GM19468 (cell line): ENCODE results near the gene NKX1-1.
"Not testable (repeated sequence)": the region's sequence is repeated elsewhere in the genome, so short reads cannot be mapped to it uniquely, and the experiment has no call there.

Experiments used
- ATAC-seq: cut with Tn5 transposase; IDR thresholded peaks from one replicate; pipeline ENCODE4 v1.9.1; 2021; ENCODE audit warnings: mild to moderate bottlenecking, moderate library complexity, moderate number of reproducible peaks; ENCODE audit not compliant: unreplicated experiment; ENCODE audit errors: extremely low read depth

The NKX1-1 gene

DNA sequence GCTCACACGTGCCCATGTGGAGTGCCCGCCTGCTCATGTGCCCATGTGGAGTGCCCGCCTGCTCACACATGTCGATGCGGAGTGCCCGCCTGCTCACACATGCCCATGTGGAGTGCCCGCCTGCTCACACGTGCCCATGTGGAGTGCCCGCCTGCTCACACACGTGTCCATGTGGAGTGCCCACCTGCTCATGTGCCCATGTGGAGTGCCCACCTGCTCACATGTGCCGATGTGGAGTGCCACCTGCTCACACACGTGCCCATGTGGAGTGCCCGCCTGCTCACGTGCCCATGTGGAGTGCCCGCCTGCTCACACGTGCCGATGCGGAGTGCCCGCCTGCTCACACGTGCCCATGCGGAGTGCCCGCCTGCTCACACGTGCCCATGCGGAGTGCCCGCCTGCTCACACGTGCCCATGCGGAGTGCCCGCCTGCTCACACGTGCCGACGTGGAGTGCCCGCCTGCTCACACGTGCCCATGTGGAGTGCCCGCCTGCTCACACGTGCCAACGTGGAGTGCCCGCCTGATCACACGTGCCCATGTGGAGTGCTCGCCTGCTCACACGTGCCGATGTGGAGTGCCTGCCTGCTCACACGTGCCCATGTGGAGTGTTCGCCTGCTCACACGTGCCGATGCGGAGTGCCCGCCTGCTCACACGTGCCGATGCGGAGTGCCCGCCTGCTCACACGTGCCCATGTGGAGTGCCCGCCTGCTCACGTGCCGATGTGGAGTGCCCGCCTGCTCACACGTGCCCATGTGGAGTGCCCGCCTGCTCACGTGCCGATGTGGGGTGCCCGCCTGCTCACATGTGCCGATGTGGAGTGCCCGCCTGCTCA, 11.5 kb downstream of the NKX1-1 start:
- ATAC-seq, result not testable (repeated sequence)

DNA sequence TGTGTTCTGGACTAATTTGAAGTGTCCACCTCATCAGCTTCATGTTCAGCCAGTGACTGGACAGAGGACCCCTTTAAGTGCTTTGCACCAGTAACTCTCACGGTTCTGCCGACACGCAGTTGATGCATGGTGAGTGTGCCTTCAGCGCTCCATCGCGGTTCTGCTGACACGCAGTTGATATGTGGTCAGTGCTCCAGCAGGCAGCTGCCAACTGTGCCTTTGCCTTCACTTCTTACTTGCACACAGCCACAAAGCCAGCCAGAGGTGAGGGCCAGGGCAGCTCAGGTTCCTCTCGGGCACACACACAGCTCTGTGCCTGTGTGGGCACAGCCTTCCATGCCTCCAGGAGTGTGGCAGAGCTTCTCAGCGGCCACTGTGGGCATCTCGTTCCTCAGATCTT, 12.4 kb downstream of the NKX1-1 start:
- ATAC-seq, result no peak

DNA sequence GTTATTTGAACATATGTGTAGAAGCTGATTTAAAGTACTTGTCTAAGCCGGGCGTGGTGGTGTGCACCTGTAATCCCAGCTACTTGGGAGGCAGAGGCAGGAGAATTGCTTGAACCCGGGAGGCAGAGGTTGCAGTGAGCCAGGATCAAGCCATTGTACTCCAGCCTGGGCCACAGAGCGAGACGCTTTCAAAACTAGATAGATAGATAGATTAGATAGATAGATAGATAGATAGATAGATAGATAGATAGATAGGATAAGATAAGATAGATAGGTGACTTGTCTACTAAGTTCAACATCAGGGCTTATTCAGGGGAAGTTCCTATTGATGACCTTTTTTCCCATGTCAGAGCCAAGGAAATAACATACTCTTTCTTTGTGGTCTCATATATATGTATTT, 12.9 kb downstream of the NKX1-1 start:
- ATAC-seq, result not testable (repeated sequence)

DNA sequence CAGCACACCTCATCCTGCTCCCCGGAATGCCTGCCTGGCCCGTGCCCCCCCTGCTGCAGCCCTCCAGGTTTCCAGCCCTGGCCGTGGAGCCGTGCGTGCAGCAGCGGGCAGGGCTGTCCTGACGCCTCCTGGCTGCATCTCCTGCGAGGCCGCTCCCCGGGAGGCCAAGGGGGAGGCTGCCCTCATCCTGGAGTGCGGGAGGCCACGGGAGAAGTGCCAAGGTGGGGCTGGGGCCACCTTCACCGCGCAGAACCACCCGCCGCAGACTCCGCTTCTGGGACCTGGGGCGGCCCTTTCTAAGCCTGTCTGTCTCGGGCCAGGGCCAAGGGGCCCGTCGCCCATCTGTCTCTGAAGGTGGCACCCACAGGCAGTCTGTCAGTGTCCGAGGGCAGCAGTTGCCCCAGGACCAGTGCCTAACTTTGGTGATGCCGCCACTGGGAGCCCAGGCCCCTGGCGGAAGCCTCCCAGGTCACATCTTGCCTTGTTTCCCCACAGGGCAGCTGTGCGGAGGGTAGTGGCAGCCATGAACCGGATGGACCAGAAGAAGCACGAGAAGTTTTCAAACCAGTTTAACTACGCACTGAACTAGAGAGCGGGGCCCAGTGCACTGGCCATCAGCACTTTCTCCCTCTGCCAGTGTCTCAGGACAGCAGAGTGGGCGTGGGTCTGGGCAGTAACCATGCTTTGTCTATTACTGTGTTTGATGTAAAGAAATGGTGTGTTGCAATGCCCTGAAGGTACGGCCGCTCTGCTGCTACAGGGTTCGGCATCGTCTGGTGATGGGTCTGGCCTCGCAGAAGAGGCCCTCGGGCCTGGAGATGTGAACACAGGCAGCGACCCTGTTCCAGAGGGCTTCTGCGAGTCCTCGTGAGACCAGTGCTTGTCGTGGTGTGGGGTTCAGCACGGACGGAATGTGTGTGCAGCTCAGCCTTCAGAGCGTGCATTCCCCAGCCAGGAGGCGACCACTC, 20.6 kb downstream of the NKX1-1 start:
- ATAC-seq, result no peak

DNA sequence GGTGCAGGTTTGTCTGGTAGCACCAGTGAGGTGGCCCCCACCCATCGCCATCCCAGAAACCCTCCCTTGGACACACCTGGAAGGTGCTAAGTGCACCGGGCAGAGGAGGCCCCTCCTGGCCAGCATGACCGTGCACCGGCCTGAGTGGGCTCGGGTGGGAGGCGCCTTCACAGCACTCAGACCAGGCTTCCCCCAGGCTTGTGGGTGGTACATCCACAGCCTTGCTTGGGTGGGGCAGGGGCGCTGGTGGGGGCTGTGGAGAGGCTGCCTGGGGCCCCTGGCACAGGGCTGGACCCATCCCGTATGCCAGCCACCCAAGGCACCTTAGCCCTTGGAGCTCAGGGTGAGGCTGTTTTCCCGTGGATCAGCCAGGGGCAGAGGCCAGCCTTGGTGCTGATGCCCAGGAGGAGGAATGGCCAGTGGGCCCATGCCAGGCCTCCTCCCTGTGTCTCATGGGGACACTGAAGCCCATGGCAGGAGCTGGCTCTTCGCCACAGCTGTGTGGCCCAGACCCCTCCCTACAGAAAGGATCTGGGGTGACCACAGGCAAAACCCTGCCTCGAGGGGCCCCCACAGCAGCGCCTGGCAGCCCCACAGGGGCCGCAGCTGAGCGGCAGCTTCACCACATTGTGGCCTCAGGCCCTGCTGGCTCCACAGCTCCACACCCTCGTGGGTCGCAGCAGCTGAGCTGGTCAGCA, 21.4 kb downstream of the NKX1-1 start:
- no peak for ATAC-seq

DNA sequence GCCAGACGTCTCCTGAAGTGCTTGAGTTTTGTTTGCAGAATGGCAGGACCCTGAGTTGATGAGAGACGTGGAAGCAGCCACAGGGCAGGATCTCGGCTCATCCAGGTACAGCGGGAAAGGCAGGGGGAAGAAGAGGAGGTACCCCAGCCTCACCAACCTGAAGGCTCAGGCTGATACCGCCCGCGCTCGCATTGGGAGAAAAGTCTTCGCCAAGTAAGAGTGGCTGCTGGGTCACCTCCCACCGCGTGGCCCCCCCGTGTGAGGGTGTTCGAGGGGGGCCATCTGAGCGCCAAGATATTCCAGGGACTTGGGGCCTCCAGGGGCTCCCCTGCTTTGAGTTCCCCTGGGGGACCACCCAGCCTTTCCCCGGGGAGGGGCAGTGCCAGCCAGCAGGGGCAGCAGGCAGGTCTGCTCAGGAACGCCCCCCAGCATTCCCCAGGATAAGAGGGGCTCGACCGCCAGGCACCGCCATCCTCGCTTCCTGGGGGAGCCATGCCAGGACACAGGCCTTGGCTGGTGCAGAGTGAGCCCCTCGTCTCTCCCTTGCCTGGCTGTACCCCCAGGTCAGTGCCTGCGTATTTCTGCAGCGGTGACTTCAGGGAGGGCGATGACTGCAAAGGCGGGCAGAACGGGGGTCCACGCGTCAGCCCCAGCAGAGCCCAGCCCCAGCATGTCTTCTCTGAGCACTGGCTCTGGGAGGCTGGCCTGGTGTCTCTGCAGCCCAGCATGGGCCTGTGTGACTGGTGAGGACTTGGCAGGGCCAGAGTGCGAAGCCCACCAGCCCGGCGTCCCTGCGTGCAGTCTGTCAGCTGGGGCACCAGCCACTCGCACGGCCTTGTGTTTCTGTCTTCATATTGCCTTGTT, 22.3 kb downstream of the NKX1-1 start:
- no peak for ATAC-seq

DNA sequence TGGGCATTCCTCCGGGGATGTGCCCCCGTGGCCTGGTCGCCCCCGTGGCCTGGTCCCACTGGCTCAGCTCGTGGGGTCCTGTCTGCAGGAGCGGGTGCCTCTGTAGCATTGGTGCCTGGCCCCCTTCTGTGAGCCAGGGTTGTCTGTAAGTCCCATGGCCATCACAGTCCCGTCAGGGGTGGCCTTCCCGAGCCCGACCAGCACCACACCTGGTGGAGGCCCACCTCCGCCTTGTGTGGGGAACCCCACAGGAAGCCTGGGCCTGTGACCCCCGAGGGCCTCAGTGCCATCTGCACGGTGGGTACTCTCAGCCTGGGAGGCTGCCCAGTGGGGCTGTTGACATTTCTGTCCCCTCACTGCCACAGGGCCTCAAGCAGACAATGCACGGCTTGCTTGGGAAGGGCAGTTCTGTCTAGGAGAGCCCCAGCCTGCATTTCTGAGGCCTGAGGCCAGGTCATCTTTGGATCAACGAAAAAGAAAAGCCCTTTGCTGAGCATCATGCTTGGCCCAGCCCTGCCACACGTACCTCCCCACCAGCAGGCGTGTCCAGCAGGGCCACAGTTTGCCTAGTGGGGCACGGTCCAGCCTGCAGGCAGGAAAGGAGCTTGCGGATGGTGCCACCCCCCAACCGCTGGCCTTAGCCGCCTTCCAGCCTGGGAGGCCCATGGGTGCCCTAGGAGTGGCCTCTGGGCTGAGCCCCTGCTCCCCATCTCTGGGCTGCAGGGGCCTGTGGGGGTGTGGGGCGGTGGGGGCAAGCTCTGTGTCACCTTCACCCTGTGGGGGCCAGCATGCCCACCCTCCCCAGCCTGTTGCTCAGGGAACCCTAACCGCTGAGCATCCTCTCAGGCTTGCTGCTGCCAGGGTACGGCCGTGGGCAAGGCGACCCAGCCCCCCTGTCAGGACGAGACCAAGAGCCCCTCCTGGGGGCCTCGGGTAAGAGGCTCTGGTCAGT, 23.2 kb downstream of the NKX1-1 start:
- no peak for ATAC-seq

DNA sequence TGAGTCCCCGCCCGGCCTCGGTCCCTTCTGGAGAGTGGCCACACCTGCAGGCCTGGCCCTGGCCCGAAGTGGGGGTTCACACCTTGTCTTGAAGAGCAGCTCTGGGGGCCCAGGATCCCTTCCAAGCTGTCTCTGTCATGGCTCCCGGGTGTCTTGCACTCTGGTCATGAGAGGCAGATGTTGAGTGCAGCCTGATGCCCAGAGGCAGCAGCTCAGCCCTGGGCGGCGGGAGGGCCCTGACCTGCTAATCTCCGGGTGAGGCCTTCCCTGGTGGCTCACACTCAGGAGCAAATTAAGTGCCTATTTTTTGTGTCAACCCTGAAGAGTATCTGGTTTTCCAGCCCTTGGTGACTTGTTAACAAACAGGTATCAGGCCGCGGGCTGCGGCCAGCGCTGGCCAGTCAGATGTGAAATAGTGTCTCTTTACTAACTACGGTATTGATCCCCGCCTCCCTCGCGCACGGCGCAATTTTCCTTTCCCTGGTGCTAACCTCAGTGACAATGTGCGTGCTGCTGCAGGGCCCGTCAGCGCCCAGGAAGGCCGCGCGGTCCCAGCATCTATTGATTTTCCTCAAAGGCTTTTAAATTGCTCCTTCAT, 24.2 kb downstream of the NKX1-1 start:
- no peak for ATAC-seq

DNA sequence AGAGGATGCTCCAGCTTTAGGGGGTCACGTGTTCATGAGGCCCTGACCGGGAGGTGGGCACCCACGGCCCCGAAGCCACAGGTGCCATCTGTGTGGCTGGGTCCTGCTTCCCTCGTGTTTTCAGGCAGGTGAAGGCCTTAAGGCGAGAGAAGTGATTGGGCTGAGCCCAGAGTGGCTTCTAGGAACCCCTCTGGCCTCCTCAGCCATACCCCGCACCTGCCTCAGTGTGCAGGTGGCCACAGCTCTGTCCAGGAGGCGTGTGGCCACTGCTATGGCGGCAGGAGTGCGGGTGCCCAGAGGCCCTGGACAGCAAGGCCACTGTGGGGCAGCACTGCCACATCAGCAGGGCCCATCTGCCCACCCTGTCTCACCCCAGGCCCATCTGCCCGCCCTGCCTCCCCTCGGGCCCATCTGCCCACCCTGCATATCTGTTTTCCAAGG, 25.0 kb downstream of the NKX1-1 start:
- no peak for ATAC-seq

DNA sequence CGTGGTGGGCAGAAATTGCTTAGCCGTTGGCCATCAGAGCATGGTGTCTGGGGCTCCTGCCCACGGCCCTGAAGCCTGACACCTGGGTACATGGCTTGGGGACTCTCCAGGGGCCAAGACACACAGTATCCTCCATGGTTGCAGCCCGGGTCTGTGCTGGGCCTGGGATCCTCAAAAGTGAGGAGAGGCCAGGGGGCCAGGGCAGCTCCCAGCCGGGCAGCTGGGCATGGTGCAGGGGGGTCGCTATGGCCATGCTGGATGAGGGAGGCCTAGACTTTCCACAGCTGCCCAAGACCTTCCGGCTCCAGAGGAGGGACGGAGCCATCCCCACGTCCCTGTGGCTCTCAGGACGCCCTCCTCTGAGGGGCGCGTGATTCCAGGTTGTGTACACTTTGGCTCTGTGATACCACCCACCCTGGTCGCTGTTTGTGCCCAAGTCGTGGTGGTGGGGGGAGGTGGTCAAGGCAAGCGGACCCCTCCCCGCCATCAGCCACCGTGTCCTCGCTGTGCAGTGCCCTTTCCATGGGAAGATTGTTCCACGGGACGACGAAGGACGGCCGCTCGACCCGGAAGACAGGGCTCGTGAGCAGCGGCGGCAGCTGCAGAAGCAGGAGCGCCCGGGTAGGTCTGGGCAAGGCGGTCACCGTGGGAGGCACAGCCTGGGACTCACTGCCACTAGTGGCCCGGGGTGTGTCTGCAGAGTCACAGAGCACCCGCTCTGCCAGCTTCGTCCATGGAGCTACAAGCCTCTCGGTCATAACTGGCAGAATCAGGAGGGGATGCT, 25.7 kb downstream of the NKX1-1 start:
- ATAC-seq, result no peak

DNA sequence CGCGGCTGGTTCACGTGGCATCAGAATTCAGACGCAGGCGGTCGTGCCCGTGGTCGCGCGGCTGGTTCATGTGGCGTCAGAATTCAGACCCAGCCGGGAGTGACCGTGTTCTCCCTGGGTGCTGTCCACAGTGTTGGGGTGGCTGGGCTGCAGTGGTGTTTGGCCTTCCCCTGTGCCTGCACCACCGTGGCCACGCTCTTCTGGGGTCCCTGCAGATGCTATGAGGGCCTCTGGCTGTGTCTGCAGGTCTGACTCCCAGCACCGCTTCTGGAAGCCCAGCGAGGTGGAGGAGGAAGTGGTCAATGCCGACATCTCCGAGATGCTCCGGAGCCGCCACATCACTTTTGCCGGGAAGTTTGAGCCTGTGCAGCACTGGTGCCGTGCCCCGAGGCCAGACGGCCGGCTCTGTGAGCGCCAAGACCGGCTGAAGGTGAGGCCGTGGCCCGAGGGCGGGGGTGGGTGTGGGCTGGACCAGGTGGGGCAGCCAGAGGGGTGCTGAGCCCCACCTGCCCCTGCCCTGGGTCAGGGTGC, 26.4 kb downstream of the NKX1-1 start:
- ATAC-seq, result no peak

DNA sequence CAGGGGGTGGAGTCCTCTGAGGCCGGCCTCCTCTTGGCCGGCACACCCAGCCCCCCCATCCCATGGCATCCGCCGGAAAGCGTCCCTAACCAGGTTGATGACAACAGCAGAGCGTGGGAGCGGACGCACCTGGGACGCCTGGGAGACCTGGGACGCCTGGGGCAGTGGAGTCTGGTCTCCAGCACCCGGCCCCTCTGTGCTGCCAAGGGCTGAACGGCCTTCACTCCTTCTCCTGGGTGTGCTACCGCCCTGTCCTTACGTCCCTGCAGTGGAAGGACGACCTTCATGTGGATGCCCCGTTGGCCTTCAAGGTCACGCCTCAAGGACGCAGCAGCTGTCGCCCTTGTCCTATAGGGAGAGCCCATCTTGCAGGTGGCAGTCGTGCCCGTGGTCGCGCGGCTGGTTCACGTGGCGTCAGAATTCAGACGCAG, 26.9 kb downstream of the NKX1-1 start:
- ATAC-seq, result no peak

DNA sequence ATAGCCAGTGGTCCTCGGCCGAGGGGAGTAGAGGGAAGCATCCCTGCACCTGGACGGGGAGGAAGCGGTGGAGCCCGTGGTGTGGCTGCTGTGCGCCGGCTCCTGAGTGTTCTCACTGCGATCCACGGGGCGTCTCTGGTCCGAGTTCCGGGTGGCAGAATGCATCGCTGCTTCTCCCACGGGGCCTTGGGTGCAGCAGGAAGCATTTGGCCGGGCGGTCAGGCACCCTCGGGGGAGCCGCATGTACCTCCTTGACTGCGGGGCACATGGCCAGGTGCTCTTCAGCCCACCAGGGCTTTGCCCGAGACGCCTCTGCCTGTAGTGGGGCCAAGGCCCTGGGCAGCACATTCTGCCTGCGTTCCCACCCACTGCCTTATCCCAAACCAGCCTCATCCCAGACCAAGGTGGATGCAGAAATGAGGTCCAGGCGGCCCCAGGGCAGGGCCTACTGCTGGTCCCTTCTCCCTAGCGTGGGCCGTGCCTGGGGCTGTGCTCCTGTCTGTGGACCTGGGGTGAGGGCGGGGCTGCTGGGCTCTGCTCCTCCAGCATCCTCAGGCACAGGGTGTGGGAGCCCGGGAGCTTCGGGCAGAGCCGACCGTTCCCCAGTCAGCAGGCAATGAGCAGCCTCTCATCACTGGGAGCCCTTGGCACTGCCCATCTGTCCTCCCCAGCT, 27.5 kb downstream of the NKX1-1 start:
- ATAC-seq, result no peak

DNA sequence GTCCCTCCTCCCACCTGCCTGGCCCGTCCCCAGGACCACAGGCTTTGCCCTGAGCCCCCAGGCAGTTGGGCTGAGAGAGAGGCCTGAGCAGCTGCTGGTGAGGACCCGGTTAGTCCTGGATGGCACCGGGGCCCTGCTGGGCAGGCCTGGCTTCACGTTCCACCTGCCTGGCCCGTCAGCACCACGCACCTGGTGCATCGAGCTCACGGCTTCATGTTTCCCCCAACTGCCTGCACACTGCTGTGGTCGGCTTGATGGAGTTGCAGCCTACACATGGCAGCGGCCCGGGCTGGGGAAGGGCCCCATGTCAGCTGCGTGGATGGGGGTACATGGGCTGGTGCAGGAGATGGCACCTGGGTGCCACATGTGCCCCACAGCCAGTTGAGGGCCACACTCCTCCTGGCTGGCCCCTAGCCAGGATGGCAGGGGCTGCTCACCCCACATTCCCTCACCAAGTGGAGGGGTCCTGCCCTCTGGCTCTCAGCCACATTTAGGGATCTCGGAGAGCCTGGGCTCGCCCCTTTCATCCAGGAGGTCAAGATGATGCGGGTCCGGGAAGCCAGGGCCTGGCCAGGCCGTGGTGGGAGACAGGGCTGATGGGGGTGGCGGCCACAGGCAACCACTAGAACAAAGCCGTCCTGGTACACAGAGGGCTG, 28.5 kb downstream of the NKX1-1 start:
- no peak for ATAC-seq

DNA sequence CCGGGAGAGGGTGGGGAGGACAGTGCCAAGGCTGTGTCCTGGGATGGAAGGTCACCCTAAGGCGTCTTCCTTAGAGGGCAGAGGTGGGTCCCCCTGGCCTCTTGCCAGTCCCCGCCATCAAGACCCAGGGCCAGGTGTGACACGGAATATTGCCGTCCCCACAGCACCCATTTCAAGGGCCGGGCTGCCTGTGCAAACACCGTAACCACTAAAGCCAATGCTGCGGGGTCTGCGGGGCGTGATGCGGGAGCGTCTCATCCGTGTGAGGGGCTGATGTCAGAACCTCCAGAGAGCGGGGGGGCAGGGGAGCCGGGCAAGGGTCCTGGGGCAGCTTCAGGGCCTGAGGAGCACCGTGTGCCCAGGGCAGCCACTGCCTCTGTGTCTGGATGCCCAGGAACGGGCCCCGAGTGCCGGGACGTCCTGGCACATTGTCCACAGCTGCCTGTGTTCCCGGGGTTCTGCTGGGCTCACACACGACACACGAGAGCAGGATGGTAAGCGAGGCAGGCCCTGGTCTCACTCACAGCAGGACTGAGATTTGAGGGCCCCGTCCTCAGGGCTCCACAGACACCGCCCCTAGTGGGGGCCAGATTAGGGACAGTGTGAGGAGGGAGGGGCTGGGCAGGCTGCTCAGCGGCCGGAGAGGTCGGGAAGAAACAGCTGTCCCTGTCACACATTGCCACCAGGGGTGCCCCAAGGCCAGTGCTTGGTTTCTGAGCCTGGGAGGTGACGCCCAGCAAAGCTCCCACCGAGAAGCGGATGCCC, 29.2 kb downstream of the NKX1-1 start:
- ATAC-seq, result no peak
